COLO829 (cell line): ENCODE measurements around the gene HKDC1.
A peak's percentile ranks its signal among the peaks of the same experiment; 100 is the strongest.
"Not testable (repeated sequence)": the region's sequence is repeated elsewhere in the genome, so short reads cannot be mapped to it uniquely, and the experiment has no call there.

Experiments
- DNase-seq: peaks from one replicate; pipeline ENCODE4 v3.0.0; 2012; ENCODE audit warnings: low spot score

HKDC1 gene

GRCh38 chr10:69242852-69243212 lies 22.7 kb downstream of the HKDC1 start:
- peak; percentile 72 for DNase-seq

GRCh38 chr10:69243817-69244216 lies 23.7 kb downstream of the HKDC1 start:
- no peak for DNase-seq

- no peak for DNase-seq
These were observed 25.9 kb downstream of the HKDC1 start for GRCh38 chr10:69246036-69246435.

GRCh38 chr10:69246581-69247312 lies 26.6 kb downstream of the HKDC1 start:
- no peak for DNase-seq

- no peak for DNase-seq
These were observed 27.2 kb downstream of the HKDC1 start for GRCh38 chr10:69247313-69247710.

- no peak for DNase-seq
These were observed 28.1 kb downstream of the HKDC1 start for GRCh38 chr10:69248117-69248730.

GRCh38 chr10:69250041-69250440 lies 29.9 kb downstream of the HKDC1 start:
- no peak for DNase-seq

GRCh38 chr10:69251417-69251816 lies 31.3 kb downstream of the HKDC1 start:
- not testable (repeated sequence) for DNase-seq

GRCh38 chr10:69253171-69253570 lies 33.0 kb downstream of the HKDC1 start:
- no peak for DNase-seq

- DNase-seq: no peak
These were observed 34.7 kb downstream of the HKDC1 start for GRCh38 chr10:69254877-69255276.

- DNase-seq: no peak
These were observed 39.6 kb downstream of the HKDC1 start for GRCh38 chr10:69259547-69260243.

- DNase-seq: no peak
These were observed 41.1 kb downstream of the HKDC1 start for GRCh38 chr10:69261184-69261583.

GRCh38 chr10:69262292-69262751 lies 42.2 kb downstream of the HKDC1 start:
- DNase-seq: no peak

- no peak for DNase-seq
These were observed 45.4 kb downstream of the HKDC1 start for GRCh38 chr10:69265521-69265920.

GRCh38 chr10:69268761-69269416 lies 48.8 kb downstream of the HKDC1 start:
- no peak for DNase-seq

- DNase-seq: no peak
These were observed 49.6 kb downstream of the HKDC1 start for GRCh38 chr10:69269761-69270160.

- DNase-seq: no peak
These were observed 50.9 kb downstream of the HKDC1 start for GRCh38 chr10:69270990-69271389.

GRCh38 chr10:69272624-69273023 lies 52.5 kb downstream of the HKDC1 start:
- peak; percentile 3 for DNase-seq

- no peak for DNase-seq
These were observed 55.3 kb downstream of the HKDC1 start for GRCh38 chr10:69275444-69275843.

- DNase-seq: no peak
These were observed 56.4 kb downstream of the HKDC1 start for GRCh38 chr10:69276503-69276902.

GRCh38 chr10:69278446-69278963 lies 58.4 kb downstream of the HKDC1 start, which contains the start of gene HK1:
Gene HK1 (plus strand): TSS chr10:69278496.
- DNase-seq: peak; percentile 10

GRCh38 chr10:69279110-69279509 lies 59.0 kb downstream of the HKDC1 start:
- no peak for DNase-seq
